PC-3 (cell line): Measurements from ENCODE around the gene ADAM21.

Experiments used
- CTCF ChIP-seq: fragments of 300-600 bp; sonication (generic); conservative IDR thresholded peaks from 2 replicates; pipeline ENCODE4 v1.5.1; 2017; ENCODE audit warnings: antibody characterized with exemption, low read depth, mild to moderate bottlenecking, low read length
- EZH2 ChIP-seq: fragments of 300-600 bp; sonication (generic); IDR thresholded peaks from one replicate; pipeline ENCODE4 v1.6.1; 2017; ENCODE audit warnings: antibody characterized with exemption, mild to moderate bottlenecking, low read length; ENCODE audit not compliant: unreplicated experiment
- EZH2phosphoT487 ChIP-seq: fragments of 300-600 bp; sonication (generic); IDR thresholded peaks from 2 replicates; pipeline ENCODE4 v1.6.1; 2018; ENCODE audit warnings: mild to moderate bottlenecking, antibody characterized with exemption, low read length, borderline replicate concordance

- TF ChIP-seq CTCF (no peak), EZH2 (no peak), EZH2phosphoT487 (no peak)
Observed at GRCh38 chr14:70436867-70437266, 15.1 kb upstream of the ADAM21 start.
